HG03135 (cell line): ENCODE measurements around the gene TPM3.
A peak's percentile ranks its signal among the peaks of the same experiment; 100 is the strongest.
"Not testable (repeated sequence)": the region's sequence is repeated elsewhere in the genome, so short reads cannot be mapped to it uniquely, and the experiment has no call there.

ENCODE experiments used
- ATAC-seq: cut with Tn5 transposase; IDR thresholded peaks from one replicate; pipeline ENCODE4 v1.9.1; 2021; ENCODE audit warnings: mild to moderate bottlenecking, moderate library complexity; ENCODE audit not compliant: unreplicated experiment

Gene TPM3

DNA sequence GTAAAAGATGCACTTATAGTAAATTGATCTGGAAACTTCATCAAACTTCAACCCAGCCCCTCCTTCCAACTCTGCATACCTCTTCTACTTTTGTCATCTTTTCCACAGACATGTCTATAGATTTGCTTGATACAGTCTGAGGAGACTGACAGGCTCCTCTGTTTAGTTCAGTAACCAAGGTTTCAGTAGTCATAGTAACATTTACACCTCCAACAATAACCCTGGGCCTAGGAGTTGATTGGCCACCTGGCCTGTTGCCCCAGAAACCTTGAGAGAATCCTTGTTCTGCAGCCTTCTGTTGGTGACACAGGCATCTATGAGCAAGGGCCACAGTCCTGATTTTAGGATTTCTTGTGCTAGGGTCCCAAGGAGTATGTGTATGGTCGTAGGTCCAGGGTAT, 14.3 kb upstream of the TPM3 start, which contains the start of gene CFAP141:
CFAP141 (minus strand) TSS at position 138 of the 400 bp plus-strand sequence; CDS start at position 112, 26 bp downstream.
- no peak for ATAC-seq

DNA sequence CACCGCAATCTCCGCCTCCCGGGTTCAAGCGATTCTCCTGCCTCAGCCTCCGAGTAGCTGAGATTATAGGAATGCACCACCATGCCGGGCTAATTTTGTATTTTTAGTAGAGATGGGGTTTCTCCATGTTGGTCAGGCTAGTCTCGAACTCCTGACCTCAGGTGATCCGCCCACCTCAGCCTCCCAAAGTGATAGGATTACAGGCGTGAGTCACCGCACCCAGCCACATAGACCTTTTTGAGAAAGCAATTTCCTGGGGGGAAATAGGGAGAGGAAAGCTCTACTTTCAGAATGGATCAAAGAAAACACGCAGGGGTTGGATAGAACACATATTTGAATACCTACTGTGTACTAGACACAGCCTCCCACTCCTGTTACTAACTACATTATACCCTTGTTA, 13.9 kb upstream of the TPM3 start:
- not testable (repeated sequence) for ATAC-seq

DNA sequence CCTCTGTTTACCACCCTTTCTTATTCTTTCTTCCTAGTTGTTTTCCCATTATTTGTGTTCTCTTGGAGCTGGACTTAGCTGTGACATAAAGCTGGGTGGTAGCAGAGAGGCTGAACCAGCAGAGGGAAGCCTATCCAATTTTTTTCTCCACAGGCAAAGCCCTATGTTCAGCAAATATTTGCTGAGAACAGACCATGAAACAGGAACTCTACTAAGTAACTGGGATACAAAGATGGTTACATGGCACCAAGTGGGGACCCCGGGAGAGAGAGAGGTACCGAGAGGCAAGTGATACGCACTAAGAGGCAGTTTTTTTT, 7.6 kb upstream of the TPM3 start:
- no peak for ATAC-seq

GRCh38 chr1:154198756-154199562, 7.1 kb upstream of the TPM3 start:
- no peak for ATAC-seq

DNA sequence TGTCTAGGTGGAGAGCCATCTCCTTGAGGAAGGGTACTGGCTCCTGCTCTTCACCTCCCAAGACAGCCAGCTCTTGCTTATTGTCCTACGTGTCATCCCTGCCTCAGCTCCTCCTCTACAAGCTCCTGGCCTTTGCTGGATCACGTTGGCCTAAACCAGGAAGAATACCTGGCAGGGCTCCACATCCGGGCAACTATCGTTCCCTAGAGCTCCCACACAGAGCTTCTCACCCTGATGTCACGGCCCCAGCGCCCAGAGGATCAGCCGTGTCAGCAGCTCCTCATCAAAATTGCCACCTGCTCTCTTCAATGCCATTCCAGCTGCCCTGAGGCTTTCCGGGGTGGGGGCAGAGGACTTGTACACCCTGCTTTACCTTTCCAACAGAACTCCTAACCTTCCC, 1.9 kb upstream of the TPM3 start:
- ATAC-seq = no peak

GRCh38 chr1:154192476-154192875, 576 bp upstream of the TPM3 start:
- ATAC-seq = no peak

DNA sequence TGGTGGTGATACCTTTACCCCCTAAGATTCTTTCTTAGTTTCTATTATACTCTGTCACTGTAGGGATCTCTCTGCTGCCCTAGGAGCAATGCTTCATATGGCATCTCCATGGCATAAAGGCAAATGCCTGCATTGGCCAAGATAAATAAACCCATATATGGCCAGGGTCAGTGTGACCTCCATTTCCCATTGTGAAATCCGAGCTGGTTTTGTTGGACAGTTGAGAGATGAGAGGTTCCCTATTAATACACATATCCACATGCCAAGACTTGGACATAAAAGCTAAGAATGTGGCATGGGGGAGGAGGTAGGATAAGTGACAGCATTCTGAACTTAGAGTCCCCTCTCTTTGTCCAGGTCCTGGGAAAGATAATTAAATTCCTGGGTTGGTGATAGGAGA, 1.4 kb downstream of the TPM3 start:
- ATAC-seq = no peak

DNA sequence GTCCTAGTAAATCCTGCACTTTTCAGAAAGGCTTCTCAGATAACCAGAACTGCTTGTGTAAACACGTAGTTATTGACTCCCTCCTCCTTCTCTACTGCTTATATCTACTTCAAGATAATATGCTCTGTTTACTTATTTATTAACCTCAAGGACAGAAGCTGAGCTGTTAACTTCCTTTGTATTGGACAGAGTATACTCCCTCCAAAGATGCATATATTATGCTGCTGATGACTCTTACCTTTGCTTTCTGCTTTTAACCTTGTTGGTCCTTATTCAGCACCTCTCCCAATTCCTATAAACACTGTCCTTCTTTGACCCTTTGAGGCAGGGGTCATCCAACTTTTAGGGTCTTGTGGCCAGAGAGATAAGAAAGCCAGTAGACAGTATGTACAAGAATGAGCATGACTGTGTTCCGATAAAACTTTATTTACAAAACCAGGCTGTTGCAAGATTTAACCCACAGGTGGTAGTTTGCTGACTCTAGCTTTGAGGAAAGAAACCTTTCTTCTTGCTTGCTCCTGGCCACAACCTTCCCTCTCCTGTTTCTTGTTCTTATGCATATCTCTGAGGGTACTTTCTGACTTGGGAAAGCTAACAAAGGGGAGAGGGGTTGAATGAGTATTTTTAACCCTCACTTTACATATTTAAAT, 4.9 kb downstream of the TPM3 start:
- no peak for ATAC-seq

- ATAC-seq = no peak
These were observed 5.7 kb downstream of the TPM3 start for GRCh38 chr1:154186177-154186576.

- peak; percentile 76 for ATAC-seq
These were observed 8.6 kb downstream of the TPM3 start for GRCh38 chr1:154183046-154183915.

GRCh38 chr1:154182344-154183045, 9.4 kb downstream of the TPM3 start:
- ATAC-seq = peak; percentile 50

GRCh38 chr1:154181944-154182343, 10.0 kb downstream of the TPM3 start:
- ATAC-seq = no peak

- ATAC-seq = no peak
These were observed 11.8 kb downstream of the TPM3 start for GRCh38 chr1:154179946-154180687.

DNA sequence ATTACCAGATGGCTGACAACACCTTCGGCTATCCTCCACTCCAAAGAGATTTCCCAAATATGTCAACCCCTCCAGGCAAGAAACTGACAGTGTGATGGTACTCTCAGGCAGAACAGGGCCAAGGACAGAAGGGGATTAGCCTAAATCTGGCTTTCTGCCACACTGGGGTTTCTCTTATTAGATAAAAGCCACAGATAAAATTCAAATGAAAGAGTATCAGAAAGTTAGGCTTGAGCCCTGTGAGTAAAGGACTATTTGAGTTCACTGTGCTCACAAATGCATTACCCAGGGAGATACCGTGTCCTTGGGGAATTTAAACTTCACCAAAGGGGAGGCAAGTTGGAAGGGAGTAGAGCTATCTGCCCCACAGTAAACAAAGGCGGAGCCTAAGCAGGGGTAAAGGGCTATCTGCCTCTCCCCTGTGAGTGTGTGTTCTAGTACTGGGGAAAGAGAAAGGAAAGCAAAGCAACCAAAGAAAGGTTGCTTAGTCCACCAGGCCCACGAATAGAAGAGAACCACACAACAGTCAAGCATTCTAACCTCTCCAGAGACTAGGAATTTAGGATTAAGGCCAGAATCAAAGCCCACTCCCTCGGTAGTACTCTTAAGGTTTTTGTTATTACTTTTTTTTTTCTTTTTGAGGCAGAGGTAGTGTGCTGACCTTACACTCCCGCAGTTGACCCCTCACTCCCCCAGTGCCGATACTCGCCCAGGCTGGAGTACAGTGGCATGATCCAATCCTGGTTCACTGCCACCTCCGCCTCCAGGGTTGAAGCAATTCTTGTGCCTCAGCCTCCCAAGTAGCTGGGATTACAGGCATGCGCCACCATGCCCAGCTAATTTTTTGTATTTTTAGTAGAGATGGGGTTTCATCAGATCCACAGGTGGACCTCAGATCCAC, 12.7 kb downstream of the TPM3 start:
- ATAC-seq = no peak

DNA sequence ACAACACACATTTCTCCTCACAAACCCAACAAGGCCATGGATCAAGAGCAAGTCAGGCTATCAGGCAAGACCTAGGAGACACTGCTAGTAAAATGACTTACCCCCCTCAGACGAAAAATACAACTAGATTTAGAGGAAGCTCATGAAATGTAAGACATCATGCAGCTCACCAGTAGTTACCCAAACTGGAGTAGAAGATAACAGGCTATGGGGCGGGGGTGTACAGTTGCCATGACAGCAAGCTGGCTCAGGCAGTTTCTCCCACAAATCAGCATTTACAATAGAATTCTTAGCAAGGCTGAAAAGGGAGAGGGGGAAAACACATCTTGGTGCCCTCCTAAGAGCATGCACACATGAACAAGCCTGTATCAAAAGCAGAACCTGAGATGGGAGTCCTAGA, 13.9 kb downstream of the TPM3 start:
- no peak for ATAC-seq

DNA sequence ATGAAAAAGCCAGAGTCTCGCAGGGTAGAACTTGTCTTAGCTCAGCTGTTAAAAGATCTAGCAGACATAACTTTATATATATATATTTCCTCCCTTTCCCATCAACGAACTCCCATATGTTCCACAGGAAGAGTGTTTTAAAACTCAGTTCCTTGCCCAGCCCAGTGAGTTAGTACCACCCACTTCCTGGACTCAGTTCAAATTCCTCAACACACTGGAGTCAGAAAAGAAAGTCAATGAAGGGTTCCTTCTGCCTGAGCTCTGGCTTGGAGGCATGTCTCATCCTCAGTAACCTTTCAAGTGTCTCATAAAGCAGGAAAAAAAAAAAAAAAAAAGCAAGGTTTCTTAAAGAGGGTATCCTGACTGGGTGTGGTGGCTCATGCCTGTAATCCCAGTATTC, 15.6 kb downstream of the TPM3 start:
- ATAC-seq = no peak

GRCh38 chr1:154174654-154175053, 17.2 kb downstream of the TPM3 start:
- ATAC-seq = no peak

GRCh38 chr1:154171880-154172279, 20.0 kb downstream of the TPM3 start:
- no peak for ATAC-seq

DNA sequence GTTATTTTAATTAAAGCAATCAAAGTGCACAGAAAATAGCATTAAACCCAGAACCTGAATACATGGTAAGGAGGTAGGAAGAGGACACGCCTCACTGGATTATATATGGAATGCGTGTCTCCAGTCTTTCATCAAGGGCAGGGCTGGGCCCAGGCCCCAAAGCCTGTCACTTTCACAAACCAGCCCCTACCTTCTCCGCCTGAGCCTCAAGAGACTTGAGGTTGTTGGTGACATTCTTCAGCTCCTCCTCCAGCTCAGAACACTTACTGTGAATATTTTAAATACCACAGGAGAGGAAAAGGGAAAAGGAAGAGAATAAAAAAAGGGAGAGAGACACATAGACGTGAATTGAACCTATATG, 20.7 kb downstream of the TPM3 start:
- ATAC-seq = no peak
